Endodermal cell (in vitro differentiated cells): ENCODE results near the gene HMCN2. TPM values are rescaled to one million over a fixed set of nuclear protein-coding genes. Genes with fewer than 3 reads are reported as not detected.

Experiments
- DNase-seq: peaks from one replicate; pipeline ENCODE4 v3.0.0-alpha.2; 2017
- H3K27ac ChIP-seq: 2 replicates; pipeline ENCODE4 v1.5.1; 2013; ENCODE audit warnings: mild to moderate bottlenecking, low read depth, low read length, moderate library complexity
- H3K27me3 ChIP-seq: 2 replicates; pipeline ENCODE4 v1.6.1; 2013; ENCODE audit warnings: mild to moderate bottlenecking, low read length, moderate library complexity; ENCODE audit not compliant: insufficient read depth, control insufficient read depth, poor library complexity, severe bottlenecking
- H3K36me3 ChIP-seq: 2 replicates; pipeline ENCODE4 v1.7.0; 2013; ENCODE audit warnings: mild to moderate bottlenecking, low read length, moderate library complexity; ENCODE audit not compliant: control insufficient read depth, insufficient read depth
- H3K4me1 ChIP-seq: one replicate; pipeline ENCODE4 v1.7.0; 2013; ENCODE audit warnings: low read length; ENCODE audit not compliant: control insufficient read depth, insufficient read depth
- H3K4me3 ChIP-seq: 2 replicates; pipeline ENCODE4 v1.5.1; 2013; ENCODE audit warnings: mild to moderate bottlenecking, low read length, moderate library complexity
- H3K9ac ChIP-seq: 2 replicates; pipeline ENCODE4 v1.6.1; 2013; ENCODE audit warnings: mild to moderate bottlenecking, low read length, moderate library complexity; ENCODE audit not compliant: poor library complexity, severe bottlenecking; ENCODE audit errors: extremely low read depth
- H3K9me3 ChIP-seq: 2 replicates; pipeline ENCODE4 v1.6.1; 2013; ENCODE audit warnings: mild to moderate bottlenecking, low read length, moderate library complexity; ENCODE audit not compliant: control insufficient read depth
- H3K27ac Mint-ChIP-seq: 2 replicates; pipeline ENCODE4 v1.8.0; 2020; ENCODE audit warnings: mixed read lengths
- H3K27me3 Mint-ChIP-seq: 2 replicates; pipeline ENCODE4 v1.8.0; 2021; ENCODE audit warnings: mild to moderate bottlenecking, mixed read lengths; ENCODE audit not compliant: insufficient read depth
- H3K36me3 Mint-ChIP-seq: 2 replicates; pipeline ENCODE4 v1.8.0; 2020; ENCODE audit warnings: low read depth, mixed read lengths
- H3K4me1 Mint-ChIP-seq: 2 replicates; pipeline ENCODE4 v1.8.0; 2020; ENCODE audit warnings: mixed read lengths
- H3K4me3 Mint-ChIP-seq: 2 replicates; pipeline ENCODE4 v1.8.0; 2020; ENCODE audit warnings: mild to moderate bottlenecking, moderate library complexity, mixed read lengths
- H3K9me3 Mint-ChIP-seq: 2 replicates; pipeline ENCODE4 v1.8.0; 2020; ENCODE audit warnings: mild to moderate bottlenecking, mixed read lengths
- CTCF ChIP-seq: fragments of 200-600 bp; sonication (generic); conservative IDR thresholded peaks from 2 replicates; pipeline ENCODE4 v1.5.0; 2021; ENCODE audit warnings: antibody characterized with exemption, mild to moderate bottlenecking
- WGBS, 2 experiments: methylation state at CpG; one replicate each; pipeline versions ENCODE4 v1.1.5 to v1.1.7; 2013; ENCODE audit warnings: missing lambda C conversion rate in 2 of 2, mixed read lengths in 1 of 2; ENCODE audit not compliant: insufficient coverage in 1 of 2, insufficient read length in 1 of 2; 5-methylcytosine and 5-hydroxymethylcytosine counted together
- total RNA-seq, 2 donors: library from RNA; stranded (reverse); fragmentation: NEBNext Ultra II Directional in 1 of 2; extraction: Animal tissue kit (Norgen Biotek cat#: 25700) in 1 of 2; gene quantifications; 2 replicates in 1 of 2; 3 replicates in 1 of 2; pipeline ENCODE4 v1.2.1, GENCODE V29; 2021

HMCN2 gene
- total RNA-seq, 2 donors from 2014 or later = 3.3 to 3.9 TPM

GRCh38 chr9:130328349-130328801, 62.8 kb downstream of the HMCN2 start:
- Mint-ChIP-seq H3K4me3 (no peak overlapping the region), H3K9me3 (no peaks in the 10 kb centered on the region)
- 62 to 68% methylated on average over 5 to 15 of the region's 15 CpGs for WGBS, 2 experiments

GRCh38 chr9:130329061-130329460, 63.5 kb downstream of the HMCN2 start:
- no peaks in the 10 kb centered on the region for H3K36me3 ChIP-seq
- H3K27ac Mint-ChIP-seq = no peak overlapping the region
- TF ChIP-seq CTCF = no peak
- no peak overlapping the region for H3K4me3 ChIP-seq
- H3K4me1 Mint-ChIP-seq = peaks cover 8% of the 10 kb centered on the region
- WGBS, 2 experiments = 91 to 100% methylated on average over 2 of the region's 2 CpGs
- no peaks in the 10 kb centered on the region for H3K36me3 Mint-ChIP-seq
- no peak for DNase-seq
- H3K27ac ChIP-seq = no peak overlapping the region
- H3K27me3 Mint-ChIP-seq = no peaks in the 10 kb centered on the region
- no peak overlapping the region for H3K9ac ChIP-seq
- H3K4me1 ChIP-seq = peaks cover 5% of the 10 kb centered on the region
- no peak overlapping the region for H3K4me3 Mint-ChIP-seq
- H3K9me3 ChIP-seq = no peaks in the 10 kb centered on the region
- H3K27me3 ChIP-seq = no peaks in the 10 kb centered on the region
- H3K9me3 Mint-ChIP-seq = no peaks in the 10 kb centered on the region

More at GRCh38 chr9:130328349-130328801, 62.8 kb downstream of the HMCN2 start:
- no peak overlapping the region for H3K4me3 ChIP-seq
- Mint-ChIP-seq H3K4me1 (peaks cover 8% of the 10 kb centered on the region), H3K36me3 (no peaks in the 10 kb centered on the region), H3K27me3 (no peaks in the 10 kb centered on the region), H3K27ac (no peak overlapping the region)
- no peak for DNase-seq
- H3K27me3 ChIP-seq = no peaks in the 10 kb centered on the region
- no peak overlapping the region for H3K9ac ChIP-seq
- H3K36me3 ChIP-seq = no peaks in the 10 kb centered on the region
- TF ChIP-seq CTCF = no peak
- H3K9me3 ChIP-seq = no peaks in the 10 kb centered on the region
- peaks cover 5% of the 10 kb centered on the region for H3K4me1 ChIP-seq
- no peak overlapping the region for H3K27ac ChIP-seq

GRCh38 chr9:130330202-130330862, 64.8 kb downstream of the HMCN2 start:
- Histone ChIP-seq H3K9me3 (no peaks in the 10 kb centered on the region), H3K9ac (no peak overlapping the region), H3K4me1 (peaks cover 5% of the 10 kb centered on the region), H3K36me3 (no peaks in the 10 kb centered on the region), H3K27ac (no peak overlapping the region), H3K4me3 (no peak overlapping the region), H3K27me3 (no peaks in the 10 kb centered on the region)
- Mint-ChIP-seq H3K4me3 (no peak overlapping the region), H3K27me3 (no peaks in the 10 kb centered on the region), H3K27ac (no peak overlapping the region), H3K9me3 (no peaks in the 10 kb centered on the region), H3K4me1 (peaks cover 8% of the 10 kb centered on the region), H3K36me3 (no peaks in the 10 kb centered on the region)
- TF ChIP-seq CTCF = no peak
- DNase-seq = no peak
- WGBS, 2 experiments = 87 to 91% methylated on average over 13 to 20 of the region's 20 CpGs
